IPS DF 6.9 (cell line): ENCODE results near the gene ACP3.
"Not testable (repeated sequence)": the region's sequence is repeated elsewhere in the genome, so short reads cannot be mapped to it uniquely, and the experiment has no call there.

Source experiments
- DNase-seq: peaks from one replicate; pipeline ENCODE4 v3.0.0-alpha.2; 2013; ENCODE audit warnings: low read depth, low spot score
- H3K27ac ChIP-seq: one replicate; pipeline ENCODE4 v1.5.1; 2013; ENCODE audit warnings: low read length, control low read depth
- H3K27me3 ChIP-seq: 2 replicates; pipeline ENCODE4 v1.6.1; 2013; ENCODE audit warnings: mild to moderate bottlenecking, low read length; ENCODE audit not compliant: control insufficient read depth, insufficient read depth
- H3K36me3 ChIP-seq: 2 replicates; pipeline ENCODE4 v1.6.1; 2013; ENCODE audit warnings: low read length; ENCODE audit not compliant: control insufficient read depth, insufficient read depth
- H3K4me1 ChIP-seq: 2 replicates; pipeline ENCODE4 v1.6.1; 2013; ENCODE audit warnings: low read length; ENCODE audit not compliant: control insufficient read depth, insufficient read depth
- H3K4me3 ChIP-seq: 2 replicates; pipeline ENCODE4 v1.5.1; 2013; ENCODE audit warnings: mild to moderate bottlenecking, low read length
- H3K9me3 ChIP-seq: 2 replicates; pipeline ENCODE4 v1.6.1; 2013; ENCODE audit warnings: low read length, inconsistent platforms; ENCODE audit not compliant: control insufficient read depth, insufficient read depth
- WGBS: extraction: QIAGEN DNeasy Blood & Tissue Kit; methylation state at CpG from one replicate; pipeline ENCODE4 v1.1.7; 2013; ENCODE audit warnings: mixed read lengths, missing lambda C conversion rate; ENCODE audit not compliant: insufficient read length, insufficient coverage; 5-methylcytosine and 5-hydroxymethylcytosine counted together

ACP3 gene

GRCh38 chr3:132356568-132356967, 39.4 kb downstream of the ACP3 start:
- Histone ChIP-seq H3K4me3 (no peak overlapping the region), H3K27me3 (no peaks in the 10 kb centered on the region), H3K4me1 (no peaks in the 10 kb centered on the region), H3K36me3 (no peaks in the 10 kb centered on the region), H3K9me3 (no peaks in the 10 kb centered on the region), H3K27ac (no peak overlapping the region)
- DNase-seq, result no peak
- no CpG with 5 or more reads among the region's 5 CpGs for WGBS

GRCh38 chr3:132360717-132361116, 43.5 kb downstream of the ACP3 start:
- no peaks in the 10 kb centered on the region for H3K4me1 ChIP-seq
- H3K36me3 ChIP-seq, result no peaks in the 10 kb centered on the region
- DNase-seq, result no peak
- WGBS, result no CpG with 5 or more reads among the region's 1 CpG
- no peak overlapping the region for H3K27ac ChIP-seq
- no peaks in the 10 kb centered on the region for H3K9me3 ChIP-seq
- no peak overlapping the region for H3K4me3 ChIP-seq
- no peaks in the 10 kb centered on the region for H3K27me3 ChIP-seq

- DNase-seq, result no peak
- no peak overlapping the region for H3K27ac ChIP-seq
- no peaks in the 10 kb centered on the region for H3K4me1 ChIP-seq
- WGBS, result no CpG with 5 or more reads among the region's 2 CpGs
- no peaks in the 10 kb centered on the region for H3K36me3 ChIP-seq
- no peaks in the 10 kb centered on the region for H3K27me3 ChIP-seq
- H3K4me3 ChIP-seq, result no peak overlapping the region
- no peaks in the 10 kb centered on the region for H3K9me3 ChIP-seq
Measured at GRCh38 chr3:132362329-132362728, 45.1 kb downstream of the ACP3 start.

- H3K9me3 ChIP-seq, result no peaks in the 10 kb centered on the region; the same call in 1 of the 2 replicates
- H3K4me3 ChIP-seq, result no peak overlapping the region
- DNase-seq, result no peak
- H3K27ac ChIP-seq, result no peak overlapping the region
- H3K27me3 ChIP-seq, result no peaks in the 10 kb centered on the region
- no CpG with 5 or more reads among the region's 2 CpGs for WGBS
- H3K4me1 ChIP-seq, result no peaks in the 10 kb centered on the region
- H3K36me3 ChIP-seq, result no peaks in the 10 kb centered on the region
Measured at GRCh38 chr3:132368515-132368914, 51.3 kb downstream of the ACP3 start.

DNA sequence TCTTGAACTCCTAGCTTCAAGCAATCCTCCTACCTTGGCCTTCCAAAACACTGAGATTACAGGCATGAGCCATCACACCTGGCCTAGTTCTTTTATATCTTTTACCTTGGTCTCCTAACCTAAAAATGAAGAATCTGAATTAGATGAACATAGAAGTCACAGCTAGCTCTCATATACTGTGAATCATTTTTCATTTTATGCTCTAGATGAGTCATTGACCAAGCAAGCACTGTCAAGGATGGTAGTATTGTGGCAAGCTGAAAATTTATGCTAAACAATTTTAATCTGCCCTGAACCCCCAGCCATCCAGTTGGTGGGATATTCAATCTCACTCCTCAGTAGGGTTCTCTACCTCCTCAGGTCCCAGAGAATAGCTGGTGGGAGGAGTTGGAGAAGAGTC, 51.8 kb downstream of the ACP3 start:
- H3K36me3 ChIP-seq, result no peaks in the 10 kb centered on the region
- no peaks in the 10 kb centered on the region for H3K27me3 ChIP-seq
- no peaks in the 10 kb centered on the region; the same call in 1 of the 2 replicates for H3K9me3 ChIP-seq
- H3K4me3 ChIP-seq, result no peak overlapping the region
- no peak for DNase-seq
- H3K4me1 ChIP-seq, result no peaks in the 10 kb centered on the region
- H3K27ac ChIP-seq, result no peak overlapping the region

DNA sequence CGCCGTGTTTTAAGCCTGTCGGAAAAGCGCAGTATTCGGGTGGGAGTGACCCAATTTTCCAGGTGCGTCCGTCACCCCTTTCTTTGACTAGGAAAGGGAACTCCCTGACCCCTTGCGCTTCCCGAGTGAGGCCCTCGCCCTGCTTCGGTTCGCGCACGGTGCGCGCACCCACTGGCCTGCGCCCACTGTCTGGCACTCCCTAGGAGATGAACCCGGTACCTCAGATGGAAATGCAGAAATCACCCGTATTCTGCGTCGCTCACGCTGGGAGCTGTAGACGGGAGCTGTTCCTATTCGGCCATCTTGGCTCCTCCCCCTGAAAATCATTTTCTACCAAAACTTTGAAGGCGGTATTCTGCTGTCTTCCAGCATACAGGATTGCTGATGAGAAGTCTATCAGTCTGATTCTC, 59.7 kb downstream of the ACP3 start:
- H3K27me3 ChIP-seq, H3K36me3 ChIP-seq, H3K4me1 ChIP-seq, H3K27ac ChIP-seq, DNase-seq, H3K9me3 ChIP-seq: not testable (repeated sequence)
- WGBS, result no CpG with 5 or more reads among the region's 25 CpGs
- peak overlapping the region; percentile 42 for H3K4me3 ChIP-seq

GRCh38 chr3:132378048-132378762, 61.0 kb downstream of the ACP3 start:
- DNase-seq, result no peak
- Histone ChIP-seq H3K4me3 (no peak overlapping the region), H3K27me3 (no peaks in the 10 kb centered on the region; the same call in 1 of the 2 replicates), H3K36me3 (no peaks in the 10 kb centered on the region; the same call in 1 of the 2 replicates), H3K27ac (no peak overlapping the region), H3K4me1 (peaks cover 13% of the 10 kb centered on the region), H3K9me3 (no peaks in the 10 kb centered on the region)
- no CpG with 5 or more reads among the region's 2 CpGs for WGBS

DNA sequence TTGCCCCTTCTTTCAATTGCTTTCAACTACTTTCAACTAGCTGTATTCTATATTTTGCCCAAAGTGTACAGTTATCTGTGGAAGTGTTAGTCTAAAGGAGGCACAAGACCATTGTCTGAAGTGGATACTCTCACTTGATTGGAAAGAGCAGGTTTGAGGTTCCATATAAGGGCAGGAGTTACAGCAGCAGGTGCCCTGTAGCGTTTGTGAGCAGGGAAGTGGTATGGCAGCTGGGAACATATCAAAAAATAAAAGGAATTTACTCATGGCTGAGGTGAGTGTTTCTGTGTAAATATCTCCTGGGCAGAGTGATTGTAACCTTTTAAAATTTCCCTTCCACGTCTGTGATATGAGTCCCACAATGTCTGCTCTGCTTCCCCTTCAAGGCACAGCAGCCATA, 61.6 kb downstream of the ACP3 start:
- no peaks in the 10 kb centered on the region for H3K9me3 ChIP-seq
- WGBS, result no CpG with 5 or more reads among the region's 2 CpGs
- no peak for DNase-seq
- H3K36me3 ChIP-seq, result no peaks in the 10 kb centered on the region; the same call in 1 of the 2 replicates
- peaks cover 17% of the 10 kb centered on the region for H3K4me1 ChIP-seq
- no peaks in the 10 kb centered on the region; the same call in 1 of the 2 replicates for H3K27me3 ChIP-seq
- no peak overlapping the region for H3K27ac ChIP-seq
- no peak overlapping the region for H3K4me3 ChIP-seq

GRCh38 chr3:132380920-132381319, 63.7 kb downstream of the ACP3 start:
- Histone ChIP-seq H3K27me3 (no peaks in the 10 kb centered on the region; the same call in 1 of the 2 replicates), H3K27ac (peak overlapping the region; percentile 15), H3K4me3 (no peak overlapping the region), H3K4me1 (peaks cover 17% of the 10 kb centered on the region), H3K9me3 (no peaks in the 10 kb centered on the region), H3K36me3 (no peaks in the 10 kb centered on the region; the same call in 1 of the 2 replicates)
- no peak for DNase-seq
- WGBS, result no CpG with 5 or more reads among the region's 1 CpG

GRCh38 chr3:132381348-132381944, 64.2 kb downstream of the ACP3 start:
- H3K4me1 ChIP-seq, result peaks cover 17% of the 10 kb centered on the region
- no peaks in the 10 kb centered on the region for H3K9me3 ChIP-seq
- DNase-seq, result no peak
- peak overlapping the region; percentile 15 for H3K27ac ChIP-seq
- no peaks in the 10 kb centered on the region; the same call in 1 of the 2 replicates for H3K36me3 ChIP-seq
- no CpG with 5 or more reads among the region's 14 CpGs for WGBS
- H3K27me3 ChIP-seq, result no peaks in the 10 kb centered on the region; the same call in 1 of the 2 replicates
- H3K4me3 ChIP-seq, result no peak overlapping the region
